HG03520 (cell line): ENCODE measurements around the gene NUMB.

ENCODE experiments used
- ATAC-seq: cut with Tn5 transposase; IDR thresholded peaks from one replicate; pipeline ENCODE4 v1.9.1; 2021; ENCODE audit warnings: mild to moderate bottlenecking, moderate library complexity; ENCODE audit not compliant: unreplicated experiment

Gene NUMB

GRCh38 chr14:73293782-73294781 is 164.3 kb downstream of the NUMB start:
- no peak for ATAC-seq

GRCh38 chr14:73290279-73290678 is 168.1 kb downstream of the NUMB start:
- peak; percentile 44 for ATAC-seq

- no peak for ATAC-seq
These were observed 168.6 kb downstream of the NUMB start for GRCh38 chr14:73289729-73290128.

GRCh38 chr14:73289308-73289707 is 169.0 kb downstream of the NUMB start:
- ATAC-seq = no peak

GRCh38 chr14:73287071-73287470 is 171.3 kb downstream of the NUMB start:
- no peak for ATAC-seq

GRCh38 chr14:73286598-73286997 is 171.7 kb downstream of the NUMB start:
- ATAC-seq = no peak

GRCh38 chr14:73285979-73286378 is 172.4 kb downstream of the NUMB start:
- ATAC-seq = no peak

- no peak for ATAC-seq
These were observed 174.6 kb downstream of the NUMB start for GRCh38 chr14:73283608-73284379.

GRCh38 chr14:73280903-73281302 is 177.4 kb downstream of the NUMB start:
- ATAC-seq = no peak

- no peak for ATAC-seq
These were observed 181.0 kb downstream of the NUMB start for GRCh38 chr14:73277376-73277775.

GRCh38 chr14:73276836-73277235 is 181.5 kb downstream of the NUMB start:
- ATAC-seq = no peak

- no peak for ATAC-seq
These were observed 184.5 kb downstream of the NUMB start for GRCh38 chr14:73273799-73274198.

GRCh38 chr14:73272393-73272792 is 186.0 kb downstream of the NUMB start:
- ATAC-seq = no peak

GRCh38 chr14:73269729-73270531 is 188.4 kb downstream of the NUMB start:
- ATAC-seq = no peak

- ATAC-seq = no peak
These were observed 190.9 kb downstream of the NUMB start for GRCh38 chr14:73267474-73267873.

- no peak for ATAC-seq
These were observed 192.0 kb downstream of the NUMB start for GRCh38 chr14:73266317-73266716.

GRCh38 chr14:73265721-73266046 is 192.7 kb downstream of the NUMB start:
- no peak for ATAC-seq

- no peak for ATAC-seq
These were observed 193.2 kb downstream of the NUMB start for GRCh38 chr14:73264885-73265720.

- no peak for ATAC-seq
These were observed 194.1 kb downstream of the NUMB start for GRCh38 chr14:73264080-73264884.
